ENCODE measurements around the gene APPBP2. TPM values are rescaled to one million over a fixed set of nuclear protein-coding genes. Genes with fewer than 3 reads are reported as not detected.

The APPBP2 gene
- polyA plus RNA-seq, 4 donors, result 5.7 to 31.5 (median 8.1) TPM

DNA sequence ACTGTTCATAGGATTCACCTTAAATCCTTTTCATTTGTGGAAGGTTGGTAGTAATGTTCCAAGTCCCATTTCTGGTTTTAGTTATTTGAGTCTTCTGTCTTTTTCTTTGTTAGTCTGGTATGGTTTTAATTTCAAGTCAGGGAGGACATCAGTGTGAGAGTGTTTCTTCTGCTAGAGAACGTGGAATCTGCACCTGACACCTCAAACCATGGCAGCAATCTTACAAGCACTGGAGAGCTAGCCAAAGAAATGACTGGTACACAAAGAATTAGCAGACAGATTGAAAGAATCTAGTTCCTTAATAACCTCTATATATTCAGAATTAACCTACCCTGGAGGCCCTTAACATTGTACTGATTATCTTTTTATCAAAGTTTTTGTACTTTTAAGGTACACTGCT, 53.6 kb downstream of the APPBP2 start:
- DNase-seq (no peak), FAIRE-seq (no peak)
- Histone ChIP-seq H3K4me1 (ENCODE audit: control insufficient read depth in 3 of 3, insufficient read depth in 2 of 3, low read depth in 1 of 3, low read length in 2 of 3) (peaks cover 0 to 5% (median 0%) of the 10 kb centered on the region in 3 donors), H3K4me3 (ENCODE audit: low read depth in 1 of 3, low read length in 3 of 3) (no peak overlapping the region), H3K9me3 (ENCODE audit: control insufficient read depth in 2 of 2, insufficient read depth in 1 of 2, low read depth in 1 of 2, low read length in 1 of 2) (no peaks in the 10 kb centered on the region), H3K27me3 (ENCODE audit: control insufficient read depth in 3 of 3, insufficient read depth in 3 of 3, low read length in 3 of 3) (no peaks in the 10 kb centered on the region), H3K27ac (ENCODE audit: low read depth in 1 of 3, low read length in 2 of 3) (no peak overlapping the region), H3K36me3 (ENCODE audit: control insufficient read depth in 3 of 3, insufficient read depth in 2 of 3, low read depth in 1 of 3, low read length in 3 of 3) (peaks cover 0 to 19% (median 6%) of the 10 kb centered on the region in 3 donors)
- WGBS, 3 donors, result 96 to 100% (median 100%) methylated on average over 1 of the region's 1 CpG

DNA sequence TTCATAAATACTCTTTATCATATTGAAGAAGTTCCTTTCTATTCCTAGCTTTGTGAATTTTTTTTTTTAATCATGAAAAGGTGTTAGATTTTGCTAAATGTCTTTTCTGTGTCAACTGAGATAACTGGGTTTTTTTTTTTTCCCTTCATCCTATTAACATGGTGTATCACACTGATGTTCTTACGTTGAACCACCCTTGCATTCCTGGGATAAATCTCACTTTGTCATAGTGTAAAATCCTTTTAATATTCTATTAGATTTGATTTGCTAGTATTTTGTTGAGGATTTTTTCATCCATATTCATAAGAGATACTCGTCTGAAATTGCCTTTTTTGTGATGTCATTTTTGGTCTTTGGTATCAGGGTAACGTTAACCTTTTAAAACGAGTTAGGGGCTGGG, 54.6 kb downstream of the APPBP2 start:
- Histone ChIP-seq H3K4me1 (ENCODE audit: control insufficient read depth in 3 of 3, insufficient read depth in 2 of 3, low read depth in 1 of 3, low read length in 2 of 3) (peaks cover 0 to 5% (median 0%) of the 10 kb centered on the region in 3 donors), H3K27me3 (ENCODE audit: control insufficient read depth in 3 of 3, insufficient read depth in 3 of 3, low read length in 3 of 3) (no peaks in the 10 kb centered on the region), H3K36me3 (ENCODE audit: control insufficient read depth in 3 of 3, insufficient read depth in 2 of 3, low read depth in 1 of 3, low read length in 3 of 3) (peaks cover 0 to 19% (median 2%) of the 10 kb centered on the region in 3 donors), H3K9me3 (ENCODE audit: control insufficient read depth in 2 of 2, insufficient read depth in 1 of 2, low read depth in 1 of 2, low read length in 1 of 2) (no peaks in the 10 kb centered on the region), H3K4me3 (ENCODE audit: low read depth in 1 of 3, low read length in 3 of 3) (no peak overlapping the region), H3K27ac (ENCODE audit: low read depth in 1 of 3, low read length in 2 of 3) (no peak overlapping the region)
- DNase-seq, result no peak
- no peak for FAIRE-seq
- 88 to 99% (median 97%) methylated on average over 4 of the region's 4 CpGs for WGBS, 3 donors

DNA sequence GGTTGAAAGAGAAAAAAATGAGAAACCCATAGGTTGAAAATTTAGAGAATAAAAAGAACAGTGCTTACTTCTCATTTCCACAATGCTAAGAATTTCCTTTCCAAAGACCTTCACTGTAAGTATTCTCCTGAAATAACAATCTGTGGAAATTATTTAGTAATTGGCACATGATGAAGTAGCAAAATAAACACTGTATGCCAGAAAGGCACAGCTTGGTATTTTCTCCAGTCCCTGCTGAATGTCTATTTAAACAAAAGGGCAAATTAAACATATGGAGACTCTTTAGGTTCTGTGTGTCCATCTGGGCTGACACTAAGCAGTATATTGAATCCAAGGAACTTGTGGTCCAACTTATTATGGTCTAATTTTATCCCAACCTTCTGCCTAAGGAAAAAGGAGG, 57.7 kb downstream of the APPBP2 start:
- no peaks in the 10 kb centered on the region for H3K27me3 ChIP-seq (ENCODE audit: control insufficient read depth in 3 of 3, insufficient read depth in 3 of 3, low read length in 3 of 3)
- DNase-seq (no peak), FAIRE-seq (no peak)
- H3K36me3 ChIP-seq (ENCODE audit: control insufficient read depth in 3 of 3, insufficient read depth in 2 of 3, low read depth in 1 of 3, low read length in 3 of 3), result peaks cover 2 to 22% (median 11%) of the 10 kb centered on the region in 3 donors
- no peak overlapping the region for H3K27ac ChIP-seq (ENCODE audit: low read depth in 1 of 3, low read length in 2 of 3)
- no peak overlapping the region for H3K4me3 ChIP-seq (ENCODE audit: low read depth in 1 of 3, low read length in 3 of 3)
- no peaks in the 10 kb centered on the region for H3K9me3 ChIP-seq (ENCODE audit: control insufficient read depth in 2 of 2, insufficient read depth in 1 of 2, low read depth in 1 of 2, low read length in 1 of 2)
- H3K4me1 ChIP-seq (ENCODE audit: control insufficient read depth in 3 of 3, insufficient read depth in 2 of 3, low read depth in 1 of 3, low read length in 2 of 3), result peaks cover 0 to 5% (median 0%) of the 10 kb centered on the region in 3 donors

DNA sequence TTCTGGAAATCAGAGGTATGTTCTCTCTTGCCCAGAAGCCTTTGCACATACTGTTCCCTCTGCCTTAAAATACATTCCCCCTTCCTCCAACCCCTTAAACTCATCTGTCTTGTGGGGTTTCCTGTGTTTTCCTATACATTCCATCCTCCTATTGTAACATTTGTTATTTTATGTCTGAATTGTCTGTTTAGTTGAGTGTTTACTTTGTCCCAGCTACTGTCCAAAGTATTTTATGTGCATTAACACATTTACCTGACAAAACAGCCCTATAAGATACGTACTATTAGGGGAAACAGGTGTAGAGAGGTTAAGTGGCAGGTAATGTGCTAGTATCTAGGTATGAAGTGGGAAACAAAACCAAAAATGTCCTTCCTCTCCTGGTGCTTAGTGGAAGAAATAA, 61.7 kb downstream of the APPBP2 start:
- WGBS, 3 donors, result 90 to 100% (median 95%) methylated on average over 1 of the region's 1 CpG
- FAIRE-seq (no peak), DNase-seq (no peak)
- Histone ChIP-seq H3K27ac (ENCODE audit: low read depth in 1 of 3, low read length in 2 of 3) (no peak overlapping the region), H3K27me3 (ENCODE audit: control insufficient read depth in 3 of 3, insufficient read depth in 3 of 3, low read length in 3 of 3) (no peaks in the 10 kb centered on the region), H3K9me3 (ENCODE audit: control insufficient read depth in 2 of 2, insufficient read depth in 1 of 2, low read depth in 1 of 2, low read length in 1 of 2) (no peaks in the 10 kb centered on the region), H3K36me3 (ENCODE audit: control insufficient read depth in 3 of 3, insufficient read depth in 2 of 3, low read depth in 1 of 3, low read length in 3 of 3) (peaks cover 5 to 38% (median 23%) of the 10 kb centered on the region in 3 donors), H3K4me1 (ENCODE audit: control insufficient read depth in 3 of 3, insufficient read depth in 2 of 3, low read depth in 1 of 3, low read length in 2 of 3) (no peaks in the 10 kb centered on the region), H3K4me3 (ENCODE audit: low read depth in 1 of 3, low read length in 3 of 3) (no peak overlapping the region)

DNA sequence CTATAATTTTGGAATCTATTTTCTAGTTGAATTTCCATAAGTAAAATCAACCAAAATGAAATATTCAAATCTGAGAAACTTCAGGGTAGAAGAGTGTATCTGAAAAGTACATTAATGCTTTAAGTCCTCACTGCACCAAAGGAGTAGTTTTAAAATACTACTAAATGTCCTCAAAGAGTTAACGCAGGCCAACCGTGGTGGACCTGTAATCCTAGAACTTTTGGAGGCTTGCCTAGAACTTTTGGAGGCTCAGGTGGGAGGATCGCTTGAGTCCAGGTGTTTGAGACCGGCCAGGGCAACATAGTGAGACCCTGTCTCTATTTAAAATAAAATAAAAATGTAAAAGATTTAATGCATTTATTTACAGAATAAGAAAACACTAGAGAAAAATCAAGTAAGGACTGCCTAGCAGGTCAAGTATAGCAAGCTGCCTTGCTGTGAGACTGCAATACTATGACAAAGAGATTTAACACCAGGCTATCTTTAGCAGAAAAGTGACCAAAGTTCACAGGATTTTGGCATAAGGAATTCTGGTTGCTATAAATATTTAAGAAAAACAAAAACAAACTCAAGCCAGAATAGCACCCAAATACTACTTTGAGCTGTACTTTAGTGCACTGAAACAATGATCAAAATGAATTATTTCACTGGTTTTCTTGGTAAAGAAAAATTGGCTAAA, 62.7 kb downstream of the APPBP2 start:
- Histone ChIP-seq H3K27ac (ENCODE audit: low read depth in 1 of 3, low read length in 2 of 3) (no peak overlapping the region), H3K27me3 (ENCODE audit: control insufficient read depth in 3 of 3, insufficient read depth in 3 of 3, low read length in 3 of 3) (no peaks in the 10 kb centered on the region), H3K36me3 (ENCODE audit: control insufficient read depth in 3 of 3, insufficient read depth in 2 of 3, low read depth in 1 of 3, low read length in 3 of 3) (peaks cover 5 to 38% (median 23%) of the 10 kb centered on the region in 3 donors), H3K4me3 (ENCODE audit: low read depth in 1 of 3, low read length in 3 of 3) (no peak overlapping the region), H3K4me1 (ENCODE audit: control insufficient read depth in 3 of 3, insufficient read depth in 2 of 3, low read depth in 1 of 3, low read length in 2 of 3) (no peaks in the 10 kb centered on the region), H3K9me3 (ENCODE audit: control insufficient read depth in 2 of 2, insufficient read depth in 1 of 2, low read depth in 1 of 2, low read length in 1 of 2) (no peaks in the 10 kb centered on the region)
- WGBS, 3 donors, result 75 to 85% (median 82%) methylated on average over 4 of the region's 4 CpGs
- FAIRE-seq, result no peak
- DNase-seq, result no peak

DNA sequence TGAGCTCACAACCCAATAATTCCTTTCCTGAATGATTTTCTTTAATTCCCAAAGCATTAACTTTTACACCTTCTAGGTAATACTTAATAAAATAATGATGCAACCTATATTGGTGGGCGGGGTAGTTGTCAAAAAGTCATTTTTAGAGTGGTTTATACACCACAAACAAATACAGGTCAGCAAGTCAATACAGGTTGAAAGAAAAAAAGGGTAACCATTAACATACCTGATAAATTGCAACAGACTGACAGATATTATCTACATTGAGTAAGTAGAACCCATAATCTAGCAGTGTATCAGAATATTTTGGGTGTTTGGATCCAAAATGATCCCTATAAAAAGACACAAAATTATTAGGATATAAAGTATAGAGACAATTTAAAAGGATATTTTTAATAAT, 64.5 kb downstream of the APPBP2 start:
- FAIRE-seq (no peak), DNase-seq (no peak)
- Histone ChIP-seq H3K27me3 (ENCODE audit: control insufficient read depth in 3 of 3, insufficient read depth in 3 of 3, low read length in 3 of 3) (no peaks in the 10 kb centered on the region), H3K9me3 (ENCODE audit: control insufficient read depth in 2 of 2, insufficient read depth in 1 of 2, low read depth in 1 of 2, low read length in 1 of 2) (no peaks in the 10 kb centered on the region), H3K36me3 (ENCODE audit: control insufficient read depth in 3 of 3, insufficient read depth in 2 of 3, low read depth in 1 of 3, low read length in 3 of 3) (peaks cover 5 to 51% (median 25%) of the 10 kb centered on the region in 3 donors), H3K4me1 (ENCODE audit: control insufficient read depth in 3 of 3, insufficient read depth in 2 of 3, low read depth in 1 of 3, low read length in 2 of 3) (no peaks in the 10 kb centered on the region), H3K27ac (ENCODE audit: low read depth in 1 of 3, low read length in 2 of 3) (no peak overlapping the region), H3K4me3 (ENCODE audit: low read depth in 1 of 3, low read length in 3 of 3) (no peak overlapping the region)
- WGBS, 3 donors, result 97 to 100% (median 98%) methylated on average over 1 of the region's 1 CpG

DNA sequence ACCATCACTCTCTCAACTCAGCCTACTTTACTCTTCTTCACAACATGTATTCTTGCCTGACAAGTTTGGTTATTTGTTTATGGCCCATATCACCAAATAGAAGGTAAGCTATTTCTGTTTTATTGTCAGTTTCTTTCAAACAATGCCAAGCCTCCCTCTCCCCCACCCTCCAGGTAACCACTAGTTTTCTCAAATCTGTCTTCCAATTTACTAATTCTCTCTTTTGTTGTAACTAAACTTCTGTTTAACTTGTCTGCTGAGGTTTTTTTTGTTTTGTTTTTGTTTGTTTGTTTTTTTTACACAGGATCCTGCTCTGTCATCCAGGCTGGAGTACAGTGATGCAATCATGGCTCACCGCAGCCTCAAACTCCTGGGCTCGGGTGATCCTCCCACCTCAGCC, 68.9 kb downstream of the APPBP2 start:
- 99 to 100% (median 100%) methylated on average over 2 of the region's 2 CpGs for WGBS, 3 donors
- no peak for DNase-seq
- FAIRE-seq, result no peak
- no peaks in the 10 kb centered on the region for H3K27me3 ChIP-seq (ENCODE audit: control insufficient read depth in 3 of 3, insufficient read depth in 3 of 3, low read length in 3 of 3)
- no peak overlapping the region for H3K27ac ChIP-seq (ENCODE audit: low read depth in 1 of 3, low read length in 2 of 3)
- H3K36me3 ChIP-seq (ENCODE audit: control insufficient read depth in 3 of 3, insufficient read depth in 2 of 3, low read depth in 1 of 3, low read length in 3 of 3), result peaks cover 5 to 46% (median 27%) of the 10 kb centered on the region in 3 donors
- no peaks in the 10 kb centered on the region for H3K4me1 ChIP-seq (ENCODE audit: control insufficient read depth in 3 of 3, insufficient read depth in 2 of 3, low read depth in 1 of 3, low read length in 2 of 3)
- H3K4me3 ChIP-seq (ENCODE audit: low read depth in 1 of 3, low read length in 3 of 3), result no peak overlapping the region
- no peaks in the 10 kb centered on the region for H3K9me3 ChIP-seq (ENCODE audit: control insufficient read depth in 2 of 2, insufficient read depth in 1 of 2, low read depth in 1 of 2, low read length in 1 of 2)

DNA sequence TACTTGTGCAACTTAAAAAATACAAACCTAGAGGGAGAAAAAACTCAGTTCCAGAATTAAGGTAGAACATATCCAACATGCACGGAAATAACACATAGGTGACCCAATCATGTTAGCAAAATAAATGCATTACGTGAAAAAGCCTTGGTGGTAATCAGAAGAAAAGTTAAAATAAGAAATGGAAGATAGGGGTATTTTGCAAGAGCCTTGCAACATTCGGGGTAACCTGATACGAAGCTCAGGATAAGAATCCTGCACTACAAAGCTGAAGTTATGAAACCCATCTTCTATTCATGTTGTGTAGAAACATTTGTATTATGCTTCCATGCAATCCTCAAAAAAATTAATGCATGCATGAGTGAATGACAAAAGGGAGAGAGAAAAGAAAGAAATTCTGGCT, 70.7 kb downstream of the APPBP2 start:
- no peak for DNase-seq

DNA sequence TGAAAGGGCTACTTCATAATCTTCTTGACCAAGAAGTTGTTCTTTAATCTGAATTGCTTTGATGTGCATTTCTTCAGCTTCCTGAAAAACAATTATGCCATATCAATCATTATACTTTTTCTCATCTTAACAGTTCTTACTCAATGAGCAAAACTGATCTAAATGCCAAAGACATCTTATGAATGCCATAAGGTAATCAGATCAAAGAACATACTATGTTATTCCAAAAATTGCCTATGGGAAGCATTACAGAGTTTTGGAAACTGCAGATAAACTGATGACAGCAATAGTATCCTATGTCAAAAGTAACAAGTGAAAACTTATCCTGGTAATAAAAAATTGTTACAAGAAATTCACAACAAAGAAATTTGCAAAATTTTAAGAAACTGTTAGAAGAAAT, 74.1 kb downstream of the APPBP2 start:
- no peak overlapping the region for H3K4me3 ChIP-seq (ENCODE audit: low read depth in 1 of 3, low read length in 3 of 3)
- H3K27ac ChIP-seq (ENCODE audit: low read depth in 1 of 3, low read length in 2 of 3), result no peak overlapping the region
- H3K4me1 ChIP-seq (ENCODE audit: control insufficient read depth in 3 of 3, insufficient read depth in 2 of 3, low read depth in 1 of 3, low read length in 2 of 3), result no peaks in the 10 kb centered on the region
- H3K9me3 ChIP-seq (ENCODE audit: control insufficient read depth in 2 of 2, insufficient read depth in 1 of 2, low read depth in 1 of 2, low read length in 1 of 2), result no peaks in the 10 kb centered on the region
- DNase-seq (no peak), FAIRE-seq (no peak)
- no peaks in the 10 kb centered on the region for H3K27me3 ChIP-seq (ENCODE audit: control insufficient read depth in 3 of 3, insufficient read depth in 3 of 3, low read length in 3 of 3)
- H3K36me3 ChIP-seq (ENCODE audit: control insufficient read depth in 3 of 3, insufficient read depth in 2 of 3, low read depth in 1 of 3, low read length in 3 of 3), result peaks cover 5 to 46% (median 18%) of the 10 kb centered on the region in 3 donors

More for the DNA sequence above, 70.7 kb downstream of the APPBP2 start:
- peaks cover 5 to 47% (median 23%) of the 10 kb centered on the region in 3 donors for H3K36me3 ChIP-seq (ENCODE audit: control insufficient read depth in 3 of 3, insufficient read depth in 2 of 3, low read depth in 1 of 3, low read length in 3 of 3)
- FAIRE-seq, result no peak
- no peaks in the 10 kb centered on the region for H3K27me3 ChIP-seq (ENCODE audit: control insufficient read depth in 3 of 3, insufficient read depth in 3 of 3, low read length in 3 of 3)
- no peak overlapping the region for H3K4me3 ChIP-seq (ENCODE audit: low read depth in 1 of 3, low read length in 3 of 3)
- no peaks in the 10 kb centered on the region for H3K9me3 ChIP-seq (ENCODE audit: control insufficient read depth in 2 of 2, insufficient read depth in 1 of 2, low read depth in 1 of 2, low read length in 1 of 2)
- 85 to 95% (median 94%) methylated on average over 4 of the region's 4 CpGs for WGBS, 3 donors
- H3K27ac ChIP-seq (ENCODE audit: low read depth in 1 of 3, low read length in 2 of 3), result no peak overlapping the region
- no peaks in the 10 kb centered on the region for H3K4me1 ChIP-seq (ENCODE audit: control insufficient read depth in 3 of 3, insufficient read depth in 2 of 3, low read depth in 1 of 3, low read length in 2 of 3)

Measured in small intestine (tissue), 7 donors.